HG03432 (cell line): ENCODE results near the gene SLC7A6.
A peak's percentile ranks its signal among the peaks of the same experiment; 100 is the strongest.

Experiments
- ATAC-seq: cut with Tn5 transposase; IDR thresholded peaks from one replicate; pipeline ENCODE4 v1.9.1; 2021; ENCODE audit warnings: mild to moderate bottlenecking, moderate library complexity; ENCODE audit not compliant: unreplicated experiment

The SLC7A6 gene

DNA sequence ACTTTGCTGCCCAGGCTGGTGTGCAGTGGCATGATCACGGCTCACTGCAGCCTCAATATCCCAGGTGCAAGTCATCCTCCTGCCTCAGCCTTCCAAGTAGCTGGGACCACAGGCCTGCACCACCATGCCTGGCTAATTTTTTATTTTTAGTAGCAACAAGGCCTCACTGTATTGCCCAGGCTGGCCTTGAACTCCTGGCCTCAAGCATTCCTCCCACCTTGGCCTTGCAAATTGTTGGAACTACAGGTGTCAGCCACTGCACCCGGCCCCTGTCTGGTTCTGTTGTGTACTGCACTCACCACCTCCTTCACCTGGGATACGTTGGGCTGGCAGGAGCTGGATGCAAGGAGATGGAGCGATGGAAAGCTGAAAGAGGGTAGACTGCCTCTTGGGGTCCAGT, 10.6 kb upstream of the SLC7A6 start:
- ATAC-seq, result no peak

DNA sequence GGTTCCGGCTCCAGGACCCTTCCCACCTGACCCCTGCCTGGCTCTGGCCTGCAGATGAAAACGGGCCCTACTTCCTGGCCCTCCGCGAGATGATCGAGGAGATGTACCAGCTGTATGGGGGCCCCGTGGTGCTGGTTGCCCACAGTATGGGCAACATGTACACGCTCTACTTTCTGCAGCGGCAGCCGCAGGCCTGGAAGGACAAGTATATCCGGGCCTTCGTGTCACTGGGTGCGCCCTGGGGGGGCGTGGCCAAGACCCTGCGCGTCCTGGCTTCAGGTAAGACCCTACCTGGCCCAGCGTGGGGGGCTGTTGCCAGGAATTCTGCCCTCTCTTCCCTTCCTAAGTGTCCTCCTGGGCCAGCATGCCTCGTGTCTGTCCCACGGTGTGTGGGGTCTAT, 8.6 kb upstream of the SLC7A6 start:
- no peak for ATAC-seq

DNA sequence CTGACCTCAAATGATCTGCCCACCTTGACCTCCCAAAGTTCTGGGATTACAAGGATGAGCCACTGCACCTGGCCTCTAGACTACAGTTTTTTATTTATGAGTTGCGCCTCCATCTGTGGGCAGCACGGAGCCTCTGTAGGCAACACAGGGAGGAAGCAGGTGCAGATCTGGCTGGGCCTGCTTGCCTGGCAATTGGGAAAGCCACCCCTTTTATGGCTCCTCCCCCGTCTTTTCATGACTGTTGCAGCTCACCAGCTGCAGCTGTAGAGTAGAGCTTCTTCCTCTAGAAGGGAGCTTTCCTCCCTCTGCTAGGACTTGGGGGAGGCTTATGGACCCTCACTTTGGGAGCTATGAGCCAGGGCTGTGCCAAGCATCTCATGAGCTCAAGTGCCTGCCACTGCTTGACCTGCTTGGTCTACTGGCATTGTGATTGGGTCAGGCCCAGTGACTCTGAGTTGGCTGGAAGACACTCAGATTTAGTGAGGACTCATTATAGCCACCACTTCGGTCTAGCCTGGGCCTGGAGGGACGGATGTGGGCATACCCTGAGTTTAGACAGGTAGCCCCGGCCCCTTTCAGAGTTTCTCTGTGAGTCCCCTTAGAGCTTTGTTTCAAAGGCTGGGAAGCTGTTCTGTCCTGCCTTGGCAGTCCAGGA, 6.9 kb upstream of the SLC7A6 start:
- ATAC-seq, result peak; percentile 67

DNA sequence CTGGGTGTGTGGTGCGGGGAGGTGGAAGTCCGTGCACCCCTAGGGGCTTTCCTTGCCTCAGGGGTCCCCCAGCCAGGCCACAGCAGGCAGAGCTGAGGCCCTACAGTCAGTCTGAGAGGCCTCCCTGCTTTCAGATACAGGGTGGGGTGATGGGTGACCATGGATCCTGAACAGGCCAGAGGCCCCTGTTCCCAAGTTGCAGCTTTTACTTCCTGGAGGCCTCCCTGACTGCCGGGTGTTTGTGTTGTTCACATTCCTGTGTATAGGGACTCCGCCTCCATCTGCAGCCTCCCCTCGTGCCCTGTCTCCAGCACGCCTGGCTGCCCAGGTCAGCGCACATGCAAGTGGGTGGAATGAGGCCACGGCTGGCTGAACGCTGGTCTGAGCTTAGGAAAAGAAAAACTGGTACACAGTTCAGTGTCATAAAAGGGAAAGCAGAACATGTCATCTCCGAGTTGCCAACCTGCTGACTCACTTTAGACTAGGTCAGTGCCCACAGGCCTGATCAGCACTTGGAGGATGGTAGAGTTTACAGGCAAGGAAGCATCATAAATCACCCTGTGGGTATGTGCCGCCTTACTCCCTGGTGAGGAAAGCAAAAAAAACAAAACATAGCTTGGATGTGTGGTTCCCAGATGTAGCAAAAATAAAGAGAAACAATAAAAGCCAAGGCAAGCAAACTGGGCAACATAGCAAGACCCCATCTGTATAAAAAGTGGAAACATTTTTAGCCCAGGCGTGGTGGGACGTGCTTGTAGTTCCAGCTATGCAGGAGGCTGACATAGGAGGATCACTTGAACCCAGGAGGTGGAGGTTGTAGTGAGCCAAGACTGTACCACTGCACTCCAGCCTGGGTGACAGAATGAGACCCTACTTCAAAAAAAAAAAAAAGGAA, 6.2 kb upstream of the SLC7A6 start:
- ATAC-seq, result peak; percentile 17

DNA sequence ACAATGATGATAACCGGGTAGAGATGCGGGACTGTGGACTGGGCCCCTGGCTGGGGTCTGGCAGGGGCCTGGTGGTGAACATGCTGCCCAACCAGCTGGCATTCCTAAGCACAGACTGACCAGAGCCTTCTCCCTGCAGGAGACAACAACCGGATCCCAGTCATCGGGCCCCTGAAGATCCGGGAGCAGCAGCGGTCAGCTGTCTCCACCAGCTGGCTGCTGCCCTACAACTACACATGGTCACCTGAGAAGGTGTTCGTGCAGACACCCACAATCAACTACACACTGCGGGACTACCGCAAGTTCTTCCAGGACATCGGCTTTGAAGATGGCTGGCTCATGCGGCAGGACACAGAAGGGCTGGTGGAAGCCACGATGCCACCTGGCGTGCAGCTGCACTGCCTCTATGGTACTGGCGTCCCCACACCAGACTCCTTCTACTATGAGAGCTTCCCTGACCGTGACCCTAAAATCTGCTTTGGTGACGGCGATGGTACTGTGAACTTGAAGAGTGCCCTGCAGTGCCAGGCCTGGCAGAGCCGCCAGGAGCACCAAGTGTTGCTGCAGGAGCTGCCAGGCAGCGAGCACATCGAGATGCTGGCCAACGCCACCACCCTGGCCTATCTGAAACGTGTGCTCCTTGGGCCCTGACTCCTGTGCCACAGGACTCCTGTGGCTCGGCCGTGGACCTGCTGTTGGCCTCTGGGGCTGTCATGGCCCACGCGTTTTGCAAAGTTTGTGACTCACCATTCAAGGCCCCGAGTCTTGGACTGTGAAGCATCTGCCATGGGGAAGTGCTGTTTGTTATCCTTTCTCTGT, 5.1 kb upstream of the SLC7A6 start:
- no peak for ATAC-seq

DNA sequence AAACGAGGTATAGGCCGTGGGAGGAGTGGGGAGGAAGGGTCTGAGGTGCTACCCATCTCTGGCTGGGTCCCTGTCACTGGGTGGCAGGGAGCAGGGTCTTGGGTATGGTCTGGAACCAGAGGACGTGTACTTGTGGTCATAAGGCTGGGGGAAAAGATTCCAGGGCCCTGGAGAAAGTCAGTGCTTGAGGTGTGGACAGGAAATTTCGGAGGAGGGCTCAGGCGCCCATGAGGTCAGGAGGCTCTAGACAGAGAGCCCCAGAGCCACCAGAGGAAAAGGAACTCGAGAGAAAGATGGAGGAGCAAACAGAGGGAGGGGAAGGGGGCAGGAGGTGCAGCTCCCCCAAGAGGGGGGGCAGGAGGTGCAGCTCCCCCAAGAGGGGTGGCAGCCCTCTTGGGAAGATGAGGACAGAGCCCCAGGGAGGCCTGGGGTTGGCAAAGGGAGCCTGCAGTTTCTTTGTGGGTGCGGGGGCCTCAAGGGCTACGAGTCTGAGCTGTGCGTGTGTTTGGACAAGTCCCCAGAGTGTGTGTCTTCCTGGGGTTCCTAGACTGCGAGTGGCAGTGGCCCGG, 683 bp upstream of the SLC7A6 start:
- ATAC-seq, result peak; percentile 14

DNA sequence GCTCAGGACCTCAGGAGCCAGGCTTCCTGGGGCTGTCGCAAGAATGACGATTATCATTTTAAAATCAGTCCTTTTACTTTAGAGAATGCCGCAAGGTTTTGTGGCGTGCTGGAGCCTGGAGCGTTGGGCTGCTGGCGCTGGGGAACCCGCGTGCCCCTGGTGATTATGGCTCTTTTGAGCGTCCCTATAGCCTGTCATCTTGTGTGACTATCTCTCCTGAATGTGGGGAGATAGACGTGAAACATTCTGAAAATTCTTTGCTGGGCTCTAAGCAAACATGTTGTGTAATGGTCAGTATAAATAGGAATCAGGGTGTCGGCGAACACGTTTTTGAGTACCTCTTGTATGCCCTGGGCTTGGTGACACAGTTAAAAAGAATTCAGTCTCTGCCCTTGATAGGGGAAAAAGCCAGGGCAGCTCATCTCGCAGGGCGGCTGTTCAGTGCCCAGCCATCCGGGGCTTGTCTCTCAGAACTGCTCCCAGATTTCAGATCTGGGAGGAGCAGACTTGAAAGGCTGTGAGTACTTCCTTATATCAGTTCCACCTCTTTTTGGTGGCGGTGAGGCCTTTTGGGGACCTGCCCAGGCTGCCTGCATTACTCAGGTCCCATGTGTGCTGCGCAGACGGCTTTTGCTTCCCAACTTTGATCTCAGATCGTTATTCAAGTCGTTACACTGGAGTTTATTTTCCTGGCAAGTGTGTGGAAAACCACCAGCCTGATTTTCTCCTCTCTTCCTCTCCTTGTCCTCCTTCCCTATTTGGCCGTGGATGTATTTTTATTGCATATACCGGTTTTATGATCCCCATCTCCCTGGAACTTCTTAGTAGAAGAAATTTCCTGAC, 973 bp downstream of the SLC7A6 start:
- ATAC-seq, result no peak

DNA sequence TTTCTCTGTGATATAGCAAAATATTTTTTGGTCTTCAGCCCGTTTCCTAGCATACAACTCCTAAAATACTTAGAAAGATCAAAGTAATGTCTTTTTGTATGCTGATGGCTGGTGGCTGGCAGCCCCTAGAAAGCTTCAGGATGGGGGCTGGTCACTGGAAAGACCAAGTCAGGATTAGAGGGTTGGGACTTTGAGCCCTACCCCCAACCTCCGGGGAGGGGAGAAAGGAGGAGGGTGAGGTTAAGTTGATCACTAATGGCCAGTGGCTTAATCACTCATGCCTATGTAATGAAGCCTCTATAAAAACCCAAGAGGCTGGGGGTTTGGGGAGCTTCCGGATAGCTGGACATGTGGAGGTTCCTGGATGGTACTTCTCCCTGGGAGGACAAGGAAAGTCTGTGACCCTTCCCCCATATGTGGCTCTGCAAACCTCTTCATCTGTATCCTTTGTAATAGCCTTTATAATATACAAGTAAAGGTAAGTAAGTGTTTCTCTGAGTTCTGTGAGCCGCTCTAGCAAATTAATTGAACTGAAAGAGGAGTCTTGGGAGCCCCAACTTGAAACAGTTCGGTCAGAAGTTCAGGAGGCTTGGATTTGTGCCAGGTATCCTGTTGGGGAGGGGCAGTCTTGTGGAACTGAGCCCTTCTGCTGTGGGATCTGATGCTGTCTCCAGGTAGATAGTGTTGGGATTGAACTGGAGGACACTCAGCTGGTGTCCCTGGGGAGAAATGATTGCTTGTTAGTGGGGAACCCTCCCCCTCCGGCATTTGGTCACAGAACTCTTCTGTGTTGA, 3.5 kb downstream of the SLC7A6 start:
- no peak for ATAC-seq

DNA sequence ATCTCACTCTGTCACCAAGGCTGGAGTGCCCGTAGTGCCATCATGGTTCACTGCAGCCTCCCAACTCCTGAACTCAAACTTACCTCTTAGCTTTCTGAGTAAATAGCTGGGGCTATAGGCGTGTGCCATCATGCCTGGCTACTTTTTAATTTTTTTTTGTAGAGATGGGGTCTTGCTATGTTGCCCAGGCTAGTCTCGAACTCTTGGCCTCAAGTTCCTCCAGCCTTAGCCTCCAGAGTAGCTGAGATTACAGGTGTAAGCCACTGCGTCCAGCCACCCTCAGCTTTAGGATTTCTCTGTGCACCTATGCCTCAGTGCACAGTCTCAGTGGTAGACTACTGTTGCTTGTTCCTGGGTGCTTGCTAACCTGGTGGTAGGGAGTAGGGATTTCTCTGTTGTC, 5.5 kb downstream of the SLC7A6 start:
- no peak for ATAC-seq

DNA sequence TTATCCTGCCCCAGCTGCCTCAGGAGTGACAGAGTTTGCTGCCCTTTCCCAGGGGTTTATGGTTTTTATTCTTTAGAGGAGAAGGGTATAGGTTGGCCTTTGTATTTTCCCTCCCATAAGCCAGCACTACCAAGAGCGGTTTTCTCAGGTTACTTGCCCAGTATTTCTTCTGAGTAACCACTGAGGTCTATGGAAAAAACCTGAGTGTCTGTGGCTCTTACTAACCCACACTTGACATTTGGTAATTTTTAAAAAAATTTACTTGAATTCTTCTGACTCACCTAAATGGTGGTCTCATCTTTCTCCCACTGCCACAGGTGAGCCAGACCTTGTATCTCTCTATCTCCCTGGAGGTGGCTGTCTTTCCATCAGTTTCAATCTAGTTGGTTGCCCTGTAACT, 6.0 kb downstream of the SLC7A6 start:
- ATAC-seq, result no peak

DNA sequence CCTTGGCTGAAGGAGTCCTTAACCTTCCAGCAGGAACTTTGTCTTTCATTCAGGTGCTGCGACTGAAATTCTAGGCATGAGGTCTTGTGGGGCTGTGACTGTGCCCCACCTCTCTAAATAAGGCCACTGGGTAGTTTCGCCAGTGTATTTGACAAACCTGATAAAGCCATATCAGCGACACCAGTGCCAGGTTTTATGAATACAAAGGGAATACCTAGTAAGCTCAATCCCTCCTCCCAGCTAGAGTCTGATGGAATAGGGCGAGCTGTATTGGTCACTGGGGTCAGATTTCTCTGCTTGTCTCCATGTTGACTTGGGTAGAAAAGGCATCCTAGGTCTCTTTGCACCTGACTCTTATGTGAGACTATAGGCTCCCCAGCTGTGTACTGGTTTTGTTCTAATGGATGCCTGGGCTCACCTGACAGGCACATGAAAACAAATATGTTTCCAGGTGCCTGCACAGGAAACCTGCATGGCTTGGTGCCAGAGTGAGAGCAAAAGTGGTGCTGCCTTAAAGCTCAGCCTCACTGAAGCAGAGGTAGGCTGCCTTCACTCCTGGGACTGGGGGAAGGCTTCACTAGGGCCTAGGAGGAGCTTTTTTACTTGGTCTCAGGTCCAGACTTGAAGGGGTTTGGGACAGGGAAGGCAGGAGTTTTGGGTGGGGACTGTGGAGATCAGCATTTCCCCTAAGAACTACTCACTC, 8.3 kb downstream of the SLC7A6 start:
- ATAC-seq, result no peak

DNA sequence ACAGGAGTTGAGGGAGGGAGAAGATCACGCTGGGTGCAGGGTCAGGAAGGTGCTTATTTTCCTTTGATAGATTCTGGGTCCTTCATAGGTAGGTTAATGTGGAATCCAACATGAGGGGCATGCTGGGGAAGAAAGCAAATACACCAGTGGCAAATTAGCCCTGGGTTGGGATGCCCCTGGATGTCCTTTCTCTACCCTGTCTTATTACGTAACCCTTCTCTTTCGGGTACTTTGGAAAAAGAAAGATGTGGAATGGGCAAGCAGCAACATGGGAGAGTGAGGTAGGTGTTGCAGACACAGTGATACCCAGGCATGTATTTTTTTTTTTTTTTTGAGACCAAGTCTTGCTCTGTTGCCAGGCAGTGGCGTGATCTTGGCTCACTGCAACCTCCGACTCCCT, 9.1 kb downstream of the SLC7A6 start:
- no peak for ATAC-seq

DNA sequence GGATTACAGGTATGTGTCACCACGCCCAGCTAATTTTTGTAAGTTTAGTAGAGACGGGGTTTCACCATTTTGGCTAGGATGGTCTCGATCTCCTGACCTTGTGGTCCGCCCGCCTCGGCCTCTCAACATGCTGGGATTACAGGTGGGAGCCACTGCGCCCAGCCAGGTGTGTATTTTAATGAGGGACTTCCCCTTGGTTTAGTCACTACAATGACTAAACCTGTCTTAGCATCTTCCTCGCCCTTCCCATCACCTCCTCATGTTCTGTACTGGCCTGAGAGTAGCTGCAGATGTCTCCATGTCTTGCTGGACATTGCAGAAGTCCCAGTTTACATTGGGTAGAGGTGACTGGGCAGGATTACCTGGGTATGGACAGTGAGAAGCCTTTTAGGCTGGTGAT, 9.6 kb downstream of the SLC7A6 start:
- ATAC-seq, result no peak

DNA sequence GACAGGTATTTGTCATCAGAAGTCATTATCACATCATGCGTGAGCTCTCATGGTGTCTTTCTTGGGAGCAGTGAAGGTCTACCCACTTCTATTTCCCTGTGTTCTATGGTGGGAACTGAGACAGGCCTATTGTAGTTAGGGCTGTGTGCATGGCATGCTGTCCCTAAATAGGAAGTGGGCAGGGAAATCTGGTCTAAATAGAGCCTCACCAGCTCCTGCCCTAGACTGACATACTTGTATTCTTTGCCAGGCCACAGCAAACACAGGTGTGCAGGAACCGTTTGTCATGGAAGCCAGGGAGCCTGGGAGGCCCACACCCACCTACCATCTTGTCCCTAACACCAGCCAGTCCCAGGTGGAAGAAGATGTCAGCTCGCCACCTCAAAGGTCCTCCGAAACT, 10.1 kb downstream of the SLC7A6 start:
- ATAC-seq, result no peak

DNA sequence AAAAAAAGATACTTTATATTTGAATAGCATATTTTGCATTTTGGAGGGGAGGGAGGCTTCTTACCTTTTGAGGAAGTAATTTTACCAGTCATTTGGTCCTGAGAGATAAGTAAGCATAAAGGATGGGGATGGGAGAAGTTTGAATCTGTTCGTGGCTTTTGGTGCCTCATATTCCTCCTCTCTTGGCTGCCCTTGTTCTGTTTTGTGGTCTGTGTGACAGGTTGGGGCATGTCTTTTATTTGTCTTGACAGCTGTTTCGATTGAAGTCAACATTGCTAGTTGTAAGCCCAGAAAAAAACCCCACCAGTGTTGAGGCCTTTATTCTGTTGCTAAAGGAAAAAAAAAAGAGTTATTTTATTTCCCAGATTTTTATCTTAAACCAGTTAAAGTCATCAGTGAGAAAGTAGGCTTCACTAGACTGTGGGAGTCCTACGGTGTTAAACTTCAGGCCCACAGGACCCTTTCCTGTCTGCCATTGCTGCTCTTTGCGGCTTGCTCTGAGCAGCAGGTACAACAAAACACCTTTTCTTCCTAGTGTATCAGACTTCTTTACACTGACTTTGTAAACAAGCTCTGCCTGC, 11.4 kb downstream of the SLC7A6 start:
- peak; percentile 82 for ATAC-seq

DNA sequence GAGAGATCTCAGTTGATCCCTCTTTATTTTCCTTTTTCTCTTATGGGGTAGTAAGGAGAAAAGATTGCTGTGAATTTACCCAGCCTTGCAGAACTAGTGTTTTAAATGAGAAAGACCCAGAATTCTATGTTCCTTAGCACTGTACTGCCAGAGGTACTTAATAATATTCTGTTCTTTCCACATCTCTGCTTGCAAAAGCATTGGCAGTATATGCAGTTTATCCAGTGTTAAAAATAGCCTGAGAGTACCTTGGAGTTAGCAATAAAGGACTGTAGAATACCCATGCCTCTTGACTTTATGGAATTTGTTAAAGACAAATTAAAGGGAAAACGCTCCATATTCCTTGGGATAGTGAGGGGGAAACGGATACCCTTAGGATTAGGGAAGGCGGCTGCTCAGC, 11.9 kb downstream of the SLC7A6 start:
- ATAC-seq, result no peak

DNA sequence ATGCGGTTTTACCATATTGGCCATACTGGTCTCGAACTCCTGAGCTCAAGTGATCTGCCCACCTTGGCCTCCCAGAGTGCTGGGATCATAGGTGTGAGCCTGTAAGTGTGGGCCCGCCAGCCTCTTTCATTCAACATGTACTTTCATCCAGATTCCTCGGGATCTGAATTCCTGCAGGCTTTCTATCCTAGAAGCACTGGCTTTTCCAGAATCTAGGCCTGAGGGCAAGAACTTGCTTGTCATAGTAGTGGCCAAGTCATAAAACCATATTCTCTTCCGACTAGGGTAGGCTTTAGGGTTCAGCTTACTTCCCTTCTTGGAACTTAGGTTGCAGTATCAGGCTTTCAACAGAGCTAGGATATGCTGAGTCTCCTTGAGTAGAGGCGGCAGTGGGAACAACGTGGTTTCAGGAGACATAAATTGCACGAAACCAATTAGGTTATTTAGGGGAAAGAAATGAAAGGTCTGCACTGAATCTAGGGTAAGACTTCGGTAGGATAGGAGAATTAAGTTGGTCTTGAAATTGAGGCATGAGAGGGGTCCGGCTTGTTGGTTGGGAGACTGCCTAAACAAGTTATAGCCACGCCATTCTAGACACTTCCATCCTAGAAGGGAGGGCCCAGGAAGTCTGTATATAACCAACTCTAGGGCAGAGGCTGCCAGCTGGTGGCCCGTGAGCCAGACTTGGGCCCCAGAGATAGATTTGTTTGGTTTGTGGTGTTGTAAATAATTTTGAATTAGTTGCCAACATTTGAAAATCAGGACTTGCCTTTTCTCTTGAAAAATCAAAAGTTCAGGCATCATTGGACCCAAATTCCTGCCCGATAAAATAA, 15.6 kb downstream of the SLC7A6 start:
- ATAC-seq, result no peak
